ENCODE measurements around the gene ASB15.

DNA sequence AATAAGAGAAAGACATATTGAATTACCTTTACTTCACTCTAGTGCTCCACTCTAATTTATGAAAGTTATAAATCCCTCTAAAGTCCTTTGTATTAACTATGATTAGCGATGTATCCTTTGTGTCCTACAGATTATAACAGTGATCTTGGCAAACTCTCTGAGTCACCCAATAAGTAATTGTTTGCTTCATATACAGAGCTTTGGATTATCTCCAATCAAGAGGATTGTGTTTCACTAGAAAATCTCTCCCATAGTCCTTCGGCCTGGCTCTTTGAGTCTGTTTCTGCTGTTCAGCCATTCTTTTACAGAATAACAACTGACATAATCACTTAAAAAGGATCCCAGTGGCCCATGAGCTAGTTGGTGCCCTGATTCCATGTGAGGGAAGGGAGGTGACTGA, 63.5 kb downstream of the ASB15 start:
- TF ChIP-seq, protein P1, sequence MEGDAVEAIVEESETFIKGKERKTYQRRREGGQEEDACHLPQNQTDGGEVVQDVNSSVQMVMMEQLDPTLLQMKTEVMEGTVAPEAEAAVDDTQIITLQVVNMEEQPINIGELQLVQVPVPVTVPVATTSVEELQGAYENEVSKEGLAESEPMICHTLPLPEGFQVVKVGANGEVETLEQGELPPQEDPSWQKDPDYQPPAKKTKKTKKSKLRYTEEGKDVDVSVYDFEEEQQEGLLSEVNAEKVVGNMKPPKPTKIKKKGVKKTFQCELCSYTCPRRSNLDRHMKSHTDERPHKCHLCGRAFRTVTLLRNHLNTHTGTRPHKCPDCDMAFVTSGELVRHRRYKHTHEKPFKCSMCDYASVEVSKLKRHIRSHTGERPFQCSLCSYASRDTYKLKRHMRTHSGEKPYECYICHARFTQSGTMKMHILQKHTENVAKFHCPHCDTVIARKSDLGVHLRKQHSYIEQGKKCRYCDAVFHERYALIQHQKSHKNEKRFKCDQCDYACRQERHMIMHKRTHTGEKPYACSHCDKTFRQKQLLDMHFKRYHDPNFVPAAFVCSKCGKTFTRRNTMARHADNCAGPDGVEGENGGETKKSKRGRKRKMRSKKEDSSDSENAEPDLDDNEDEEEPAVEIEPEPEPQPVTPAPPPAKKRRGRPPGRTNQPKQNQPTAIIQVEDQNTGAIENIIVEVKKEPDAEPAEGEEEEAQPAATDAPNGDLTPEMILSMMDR (IDR thresholded peaks at IDR 0.05; ENCODE audit: poor library complexity, severe bottlenecking): no peak
- TF ChIP-seq EP300 (conservative IDR thresholded peaks at IDR 0.05; ENCODE audit: poor library complexity, severe bottlenecking) (no peak), EZH2 (IDR thresholded peaks at IDR 0.05; ENCODE audit: borderline replicate concordance, insufficient read depth, low read length, poor library complexity, severe bottlenecking) (no peak), RAD21 (conservative IDR thresholded peaks at IDR 0.05) (no peak), POLR2AphosphoS5 (IDR thresholded peaks at IDR 0.05) (no peak)

Measured in neural cell (in vitro differentiated cells).